Spleen (tissue), 13 donors: ENCODE results near the gene PSG2. TPM values are rescaled to one million over a fixed set of nuclear protein-coding genes. Genes with fewer than 3 reads are reported as not detected.
"Not testable (repeated sequence)": the region's sequence is repeated elsewhere in the genome, so short reads cannot be mapped to it uniquely, and the experiment has no call there.

ENCODE experiments used
- DNase-seq: peaks from one replicate; pipeline ENCODE4 v3.0.0-alpha.2; 2020
- H3K27ac ChIP-seq, 8 donors: fragments of 200-600 bp; sonication (generic) in 7 of 8; 1 replicate in 4 of 8; 2 replicates in 4 of 8; pipeline versions ENCODE4 v1.5.0 to v1.8.0; 2016 to 2021; ENCODE audit warnings: inconsistent platforms in 4 of 8, mild to moderate bottlenecking in 4 of 8, moderate library complexity in 1 of 8
- H3K27me3 ChIP-seq, 7 donors: fragments of 200-600 bp; sonication (generic) in 6 of 7; replicated peaks in 1 of 7; 1 replicate in 4 of 7; 2 replicates in 3 of 7; pipeline versions ENCODE4 v1.5.0 to v1.8.0; 2016 to 2021; ENCODE audit warnings: inconsistent platforms in 3 of 7, mild to moderate bottlenecking in 1 of 7
- H3K36me3 ChIP-seq, 6 donors: fragments of 200-600 bp; sonication (generic) in 5 of 6; 1 replicate in 4 of 6; 2 replicates in 2 of 6; pipeline versions ENCODE4 v1.5.0 to v1.8.0; 2016 to 2021; ENCODE audit warnings: inconsistent platforms in 2 of 6
- H3K4me1 ChIP-seq, 6 donors: fragments of 200-600 bp; sonication (generic) in 5 of 6; 1 replicate in 3 of 6; 2 replicates in 3 of 6; pipeline versions ENCODE4 v1.5.0 to v1.8.0; 2016 to 2021; ENCODE audit warnings: inconsistent platforms in 3 of 6
- H3K4me3 ChIP-seq, 8 donors: fragments of 200-600 bp; sonication (generic) in 7 of 8; 1 replicate in 4 of 8; 2 replicates in 4 of 8; pipeline versions ENCODE4 v1.5.0 to v1.8.0; 2016 to 2021; ENCODE audit warnings: inconsistent platforms in 4 of 8, mild to moderate bottlenecking in 4 of 8, moderate library complexity in 2 of 8
- H3K9me3 ChIP-seq, 8 donors: fragments of 200-600 bp; sonication (generic) in 7 of 8; 1 replicate in 4 of 8; 2 replicates in 4 of 8; pipeline versions ENCODE4 v1.5.0 to v1.8.0; 2016 to 2021; ENCODE audit warnings: inconsistent platforms in 4 of 8
- CTCF ChIP-seq, 11 experiments: fragments of 200-600 bp in 7 of 11; fragments of 450-650 bp in 4 of 11; sonication (generic) in 4 of 11; IDR thresholded peaks in 8 of 11; conservative IDR thresholded peaks in 3 of 11; 1 replicate in 7 of 11; 2 replicates in 4 of 11; pipeline versions ENCODE4 v1.4.0 to v1.8.0; 2016 to 2021; ENCODE audit warnings: antibody characterized with exemption in 11 of 11, inconsistent platforms in 4 of 11, mild to moderate bottlenecking in 1 of 11
- POLR2A ChIP-seq, 3 donors: fragments of 450-650 bp; IDR thresholded peaks; one replicate each; pipeline ENCODE4 v1.5.1; 2017; ENCODE audit warnings: antibody characterized with exemption in 3 of 3, mild to moderate bottlenecking in 1 of 3
- POLR2AphosphoS5 ChIP-seq, 3 donors: sonication (generic); formaldehyde crosslinking; IDR thresholded peaks; one replicate each; pipeline ENCODE4 v1.5.1; 2017; ENCODE audit warnings: antibody characterized with exemption in 3 of 3
- WGBS, 5 donors: extraction: QIAGEN DNeasy Blood & Tissue Kit in 3 of 5; methylation state at CpG; one replicate each; pipeline versions ENCODE4 v1.1.5 to v1.1.7; 2013 to 2018; 5-methylcytosine and 5-hydroxymethylcytosine counted together
- intact Hi-C: fragments of 100-400 bp; cut with DNase I; formaldehyde crosslinking; loops from one replicate; pipeline ENCODE4 v1.15.0; 2023; ENCODE audit warnings: low total_unique reads
- long read RNA-seq, 2 donors: transcript quantifications; one replicate each; lab custom pipeline, GENCODE V29; 2026
- polyA plus RNA-seq, 3 donors: library from polyadenylated mRNA; stranded (reverse); fragments of 200-250 nt; gene quantifications; one replicate each; pipeline ENCODE4 v1.2.1, GENCODE V29; 2013
- total RNA-seq, 7 donors: library from RNA; depleted of rRNA in 3 of 7; stranded (reverse); fragments of >200 nt in 3 of 7; fragmentation: NEBNext Ultra II Directional in 4 of 7; extraction: Animal tissue kit (Norgen Biotek cat#: 25700) in 4 of 7; gene quantifications; one replicate each; pipeline versions ENCODE4 v1.1.0 to v1.2.1, GENCODE V29; 2016 to 2021
- donor health status: healthy with polysubstance abuse.
- donor health status: DM: no; HTN: no; CAD: no; lungs with moderate emphysema.
- donor health status: DM: no; HTN: no; CAD: no.
- donor health status: Bipolar disorder and iron deficiency.
- donor health status: healthy.
- donor health status: DM: no; HTN: no; CAD: no.
- donor health status: DM: yes; HTN: yes; CAD: no.

Gene PSG2
- total RNA-seq = not detected
- polyA plus RNA-seq = not detected
- long read RNA-seq, donor 1 = 0 reads
- long read RNA-seq, donor 2 = 0 reads

GRCh38 chr19:43082601-43083000 lies at the start of gene PSG2:
TSS of gene PSG2 (minus strand) at chr19:43082701. CDS start at chr19:43082569, 132 bp downstream.
- H3K27ac ChIP-seq, H3K36me3 ChIP-seq, H3K27me3 ChIP-seq, DNase-seq, H3K4me1 ChIP-seq, H3K9me3 ChIP-seq, H3K4me3 ChIP-seq, intact Hi-C loops: not testable (repeated sequence)
- WGBS, 5 donors = 33 to 73% (median 64%) methylated on average over 1 to 2 of the region's 2 CpGs

- H3K4me3 ChIP-seq, H3K27me3 ChIP-seq, H3K4me1 ChIP-seq, H3K27ac ChIP-seq, intact Hi-C loops, H3K36me3 ChIP-seq, DNase-seq: not testable (repeated sequence)
- WGBS, 5 donors = 71 to 81% (median 78%) methylated on average over 8 of the region's 8 CpGs
- H3K9me3 ChIP-seq = peaks cover 0 to 12% (median 0%) of the 10 kb centered on the region in 8 donors
Measured at GRCh38 chr19:43131281-43131842, 48.9 kb upstream of the PSG2 start.

- H3K9me3 ChIP-seq = peaks cover 0 to 19% (median 0%) of the 10 kb centered on the region in 8 donors
- H3K4me1 ChIP-seq, H3K36me3 ChIP-seq, H3K4me3 ChIP-seq, H3K27ac ChIP-seq, H3K27me3 ChIP-seq, intact Hi-C loops, DNase-seq: not testable (repeated sequence)
- WGBS, 5 donors = 77 to 90% (median 83%) methylated on average over 5 to 7 of the region's 7 CpGs
Measured at GRCh38 chr19:43129197-43129596, 46.7 kb upstream of the PSG2 start.

- peaks cover 0 to 19% (median 0%) of the 10 kb centered on the region in 8 donors for H3K9me3 ChIP-seq
- WGBS, 5 donors = 57 to 74% (median 68%) methylated on average over 3 of the region's 3 CpGs
- intact Hi-C loops, H3K4me3 ChIP-seq, DNase-seq, H3K27ac ChIP-seq, H3K36me3 ChIP-seq, H3K27me3 ChIP-seq, H3K4me1 ChIP-seq: not testable (repeated sequence)
Measured at GRCh38 chr19:43127336-43127735, 44.8 kb upstream of the PSG2 start.

- WGBS, 5 donors = 77 to 87% (median 78%) methylated on average over 4 of the region's 4 CpGs
- intact Hi-C loops = no loop called here
- H3K4me1 ChIP-seq = no peaks in the 10 kb centered on the region
- H3K27ac ChIP-seq = no peak overlapping the region
- peaks cover 0 to 22% (median 0%) of the 10 kb centered on the region in 8 donors for H3K9me3 ChIP-seq
- H3K36me3 ChIP-seq = no peaks in the 10 kb centered on the region
- H3K27me3 ChIP-seq = peaks cover 0 to 8% (median 0%) of the 10 kb centered on the region in 7 donors
- H3K4me3 ChIP-seq = no peak overlapping the region
- TF ChIP-seq POLR2A (IDR thresholded peaks at IDR 0.05) (no peak), CTCF (IDR thresholded peaks at IDR 0.05 in 8 of 11, conservative IDR thresholded peaks at IDR 0.05 in 3 of 11) (no peak), POLR2AphosphoS5 (IDR thresholded peaks at IDR 0.05) (no peak)
- no peak for DNase-seq
Measured at GRCh38 chr19:43126720-43127119, 44.2 kb upstream of the PSG2 start.

DNA sequence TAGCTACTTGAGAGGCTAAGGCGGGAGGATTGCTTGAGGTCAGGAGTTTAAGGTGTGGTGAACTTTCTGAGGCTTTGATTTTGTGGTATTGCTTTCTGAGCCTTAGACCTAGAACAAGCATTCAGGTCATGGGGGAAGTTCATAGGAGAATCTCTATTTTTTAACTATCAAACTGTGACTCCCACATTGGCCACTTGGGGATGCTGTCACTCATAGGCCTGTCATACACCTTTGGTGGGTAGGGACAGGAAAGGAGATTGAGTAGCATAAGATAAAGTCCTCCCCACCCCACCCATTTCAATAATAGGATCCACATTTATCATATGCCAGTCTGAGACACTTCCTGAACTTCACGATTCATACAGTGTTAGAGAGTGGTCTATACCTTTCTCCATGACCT lies 41.9 kb upstream of the PSG2 start:
- TF ChIP-seq POLR2A (IDR thresholded peaks at IDR 0.05) = no peak
- TF ChIP-seq POLR2AphosphoS5 (IDR thresholded peaks at IDR 0.05) = no peak
- no peak for TF ChIP-seq CTCF (IDR thresholded peaks at IDR 0.05 in 8 of 11, conservative IDR thresholded peaks at IDR 0.05 in 3 of 11)
- Histone ChIP-seq H3K27ac (no peak overlapping the region), H3K9me3 (peaks cover 0 to 12% (median 0%) of the 10 kb centered on the region in 8 donors), H3K4me3 (no peak overlapping the region), H3K27me3 (no peaks in the 10 kb centered on the region), H3K4me1 (no peaks in the 10 kb centered on the region), H3K36me3 (no peaks in the 10 kb centered on the region)
- 64 to 79% (median 72%) methylated on average over 2 of the region's 2 CpGs for WGBS, 5 donors
- no peak for DNase-seq
- intact Hi-C loops = no loop called here

DNA sequence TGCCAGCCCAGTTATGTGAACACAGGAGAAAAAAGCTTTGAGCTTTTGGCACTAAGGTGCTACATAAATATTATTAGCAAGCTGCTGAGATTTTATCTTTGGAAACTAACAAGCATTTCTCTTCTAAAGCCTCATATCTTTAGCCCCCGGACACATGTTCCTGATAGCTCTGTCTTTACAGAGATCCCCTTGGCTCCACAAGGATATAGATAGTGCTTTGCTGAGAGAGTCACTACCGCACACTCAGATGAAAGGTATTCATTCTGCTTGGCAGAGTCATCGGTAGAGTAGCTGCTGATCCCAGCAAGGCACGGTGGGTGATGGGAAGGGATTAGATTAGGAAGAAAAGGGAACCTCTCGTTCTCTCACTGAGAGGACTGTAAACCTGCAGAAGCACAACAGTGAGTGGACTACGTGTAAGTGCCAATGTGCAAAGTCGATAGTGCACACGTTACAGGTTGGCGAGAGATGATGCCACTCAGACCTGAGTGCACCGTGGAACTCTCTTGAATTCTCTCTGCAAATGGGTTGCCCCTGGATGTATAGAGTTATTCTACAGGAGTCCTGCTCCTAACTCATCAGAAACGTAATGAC lies 38.0 kb upstream of the PSG2 start:
- H3K36me3 ChIP-seq, DNase-seq, H3K27me3 ChIP-seq, intact Hi-C loops, H3K4me1 ChIP-seq, H3K4me3 ChIP-seq, H3K27ac ChIP-seq: not testable (repeated sequence)
- peaks cover 0 to 15% (median 2%) of the 10 kb centered on the region in 8 donors for H3K9me3 ChIP-seq
- 77 to 87% (median 84%) methylated on average over 11 of the region's 11 CpGs for WGBS, 5 donors

GRCh38 chr19:43119526-43119925 lies 37.0 kb upstream of the PSG2 start:
- H3K4me3 ChIP-seq, intact Hi-C loops, H3K4me1 ChIP-seq, H3K27me3 ChIP-seq, H3K27ac ChIP-seq, H3K36me3 ChIP-seq, DNase-seq: not testable (repeated sequence)
- 56 to 82% (median 68%) methylated on average over 2 to 3 of the region's 3 CpGs for WGBS, 5 donors
- H3K9me3 ChIP-seq = peaks cover 0 to 21% (median 7%) of the 10 kb centered on the region in 8 donors

DNA sequence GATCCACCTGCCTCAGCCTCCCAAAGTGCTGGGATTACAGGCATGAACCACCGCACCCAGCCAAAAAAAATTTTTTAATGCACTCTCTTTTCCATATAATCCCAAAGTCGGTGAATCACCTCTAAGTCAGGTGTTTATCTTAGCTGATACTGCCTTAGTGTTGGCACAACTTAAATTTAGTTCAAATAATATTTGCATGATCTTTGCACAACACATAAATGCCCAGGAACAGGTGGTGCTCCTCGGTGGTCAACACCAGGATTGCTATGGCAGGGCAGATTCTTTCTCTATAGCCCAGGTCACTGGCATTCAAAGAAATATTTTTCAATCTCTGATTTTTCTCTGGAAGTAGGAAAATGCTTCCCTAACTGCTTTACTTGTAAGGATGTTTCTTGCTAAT lies 33.9 kb upstream of the PSG2 start:
- intact Hi-C loops, H3K27ac ChIP-seq: not testable (repeated sequence)

More for the DNA sequence above, 33.9 kb upstream of the PSG2 start:
- not testable (repeated sequence) for DNase-seq, H3K36me3 ChIP-seq, H3K4me3 ChIP-seq, H3K27me3 ChIP-seq, H3K4me1 ChIP-seq
- H3K9me3 ChIP-seq = peaks cover 0 to 33% (median 10%) of the 10 kb centered on the region in 8 donors
- 83 to 90% (median 86%) methylated on average over 3 of the region's 3 CpGs for WGBS, 5 donors
